ENCODE results near the gene ADGRV1. TPM values are rescaled to one million over a fixed set of nuclear protein-coding genes. Genes with fewer than 3 reads are reported as not detected.

The ADGRV1 gene
- total RNA-seq, 1 experiment from 2014 or later, result 6.8 TPM

GRCh38 chr5:90530736-90531487, 27.7 kb upstream of the ADGRV1 start:
- Histone ChIP-seq H3K27ac (ENCODE audit: low read depth, low read length, poor library complexity, severe bottlenecking) (no peak overlapping the region), H3K27me3 (replicated peaks; ENCODE audit: insufficient read depth, low read depth, low read length, poor library complexity) (peaks cover 3% of the 10 kb centered on the region), H3K4me1 (ENCODE audit: insufficient read depth, low read length, poor library complexity, severe bottlenecking) (peaks cover 17% of the 10 kb centered on the region), H3K4me3 (ENCODE audit: low read depth, low read length, poor library complexity, severe bottlenecking) (no peak overlapping the region), H3K36me3 (ENCODE audit: insufficient read depth, low read length, poor library complexity, severe bottlenecking) (no peaks in the 10 kb centered on the region), H3K9me3 (ENCODE audit: low read depth, low read length, poor library complexity, severe bottlenecking) (no peaks in the 10 kb centered on the region)
- no peak for TF ChIP-seq CTCF (conservative IDR thresholded peaks at IDR 0.05; ENCODE audit: low read depth, low read length)
- no peak for TF ChIP-seq EZH2 (IDR thresholded peaks at IDR 0.05; ENCODE audit: borderline replicate concordance, low read depth, low read length, poor library complexity, severe bottlenecking)
- ChIA-PET CTCF (no interaction called here), POLR2A (ENCODE audit: low non-redundant PET) (no interaction called here)
- DNase-seq (ENCODE audit: low spot score), result no peak
- BruUV-seq (replicated peaks), result no TSS peak
- intact Hi-C loops (cut with micrococcal nuclease; ENCODE audit: unreplicated experiment), result loop anchor here (2.0 to 10.0 kb wide), 3 partner anchors 16 to 236 kb away; no protein-coding TSS in a partner anchor

DNA sequence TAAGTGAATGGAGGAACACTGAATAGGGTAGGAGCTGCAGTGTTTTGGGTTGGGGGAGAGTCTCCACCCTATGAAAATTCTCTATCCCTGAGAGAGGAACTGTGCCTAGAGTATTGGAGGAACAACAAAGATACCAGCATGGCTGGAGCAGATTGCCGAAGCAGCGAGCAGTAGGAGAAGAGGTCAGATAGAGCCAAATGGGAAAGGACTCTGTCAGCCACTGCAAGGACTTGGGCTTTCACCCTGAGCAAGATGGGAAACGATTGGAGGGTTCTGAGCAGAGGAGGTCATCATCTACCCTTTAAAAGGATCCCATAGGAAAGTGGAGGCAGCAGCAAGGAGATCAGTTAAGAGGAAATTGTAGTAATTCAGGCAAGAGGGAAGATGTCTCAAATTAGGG, 24.8 kb upstream of the ADGRV1 start:
- no peaks in the 10 kb centered on the region for H3K36me3 ChIP-seq (ENCODE audit: insufficient read depth, low read length, poor library complexity, severe bottlenecking)
- no peak overlapping the region for H3K27ac ChIP-seq (ENCODE audit: low read depth, low read length, poor library complexity, severe bottlenecking)
- H3K4me3 ChIP-seq (ENCODE audit: low read depth, low read length, poor library complexity, severe bottlenecking), result no peak overlapping the region
- no peak for TF ChIP-seq CTCF (conservative IDR thresholded peaks at IDR 0.05; ENCODE audit: low read depth, low read length)
- TF ChIP-seq EZH2 (IDR thresholded peaks at IDR 0.05; ENCODE audit: borderline replicate concordance, low read depth, low read length, poor library complexity, severe bottlenecking), result no peak
- DNase-seq (ENCODE audit: low spot score), result no peak
- ChIA-PET CTCF (no interaction called here), POLR2A (ENCODE audit: low non-redundant PET) (no interaction called here)
- no peaks in the 10 kb centered on the region for H3K9me3 ChIP-seq (ENCODE audit: low read depth, low read length, poor library complexity, severe bottlenecking)
- H3K4me1 ChIP-seq (ENCODE audit: insufficient read depth, low read length, poor library complexity, severe bottlenecking), result peaks cover 8% of the 10 kb centered on the region
- H3K27me3 ChIP-seq (replicated peaks; ENCODE audit: insufficient read depth, low read depth, low read length, poor library complexity), result peaks cover 3% of the 10 kb centered on the region
- no TSS peak for BruUV-seq (replicated peaks)
- intact Hi-C loops (cut with micrococcal nuclease; ENCODE audit: unreplicated experiment), result loop anchor here (10.0 kb wide), 1 partner anchor 239 kb away; no protein-coding TSS in a partner anchor

- CTCF ChIA-PET, result no interaction called here
- TF ChIP-seq EZH2 (IDR thresholded peaks at IDR 0.05; ENCODE audit: borderline replicate concordance, low read depth, low read length, poor library complexity, severe bottlenecking) (no peak), CTCF (conservative IDR thresholded peaks at IDR 0.05; ENCODE audit: low read depth, low read length) (no peak)
- H3K27ac ChIP-seq (ENCODE audit: low read depth, low read length, poor library complexity, severe bottlenecking), result no peak overlapping the region
- POLR2A ChIA-PET (ENCODE audit: low non-redundant PET), result no interaction called here
- H3K27me3 ChIP-seq (replicated peaks; ENCODE audit: insufficient read depth, low read depth, low read length, poor library complexity), result peaks cover 3% of the 10 kb centered on the region
- no peaks in the 10 kb centered on the region for H3K36me3 ChIP-seq (ENCODE audit: insufficient read depth, low read length, poor library complexity, severe bottlenecking)
- peaks cover 8% of the 10 kb centered on the region for H3K4me1 ChIP-seq (ENCODE audit: insufficient read depth, low read length, poor library complexity, severe bottlenecking)
- intact Hi-C loops (cut with micrococcal nuclease; ENCODE audit: unreplicated experiment), result loop anchor here (10.0 kb wide), 1 partner anchor 240 kb away; no protein-coding TSS in a partner anchor
- no TSS peak for BruUV-seq (replicated peaks)
- DNase-seq (ENCODE audit: low spot score), result no peak
- H3K9me3 ChIP-seq (ENCODE audit: low read depth, low read length, poor library complexity, severe bottlenecking), result no peaks in the 10 kb centered on the region
- H3K4me3 ChIP-seq (ENCODE audit: low read depth, low read length, poor library complexity, severe bottlenecking), result no peak overlapping the region
Observed at GRCh38 chr5:90534922-90535321, 23.7 kb upstream of the ADGRV1 start.

All from A673 (cell line).